GM12892 (cell line): ENCODE data around the gene TMTC2.

Experiments
- POLR2AphosphoS5 ChIP-seq: IDR thresholded peaks from 2 replicates; pipeline ENCODE4 v1.6.1; 2011; ENCODE audit warnings: low read depth, low read length, control low read depth
- TAF1 ChIP-seq: IDR thresholded peaks from 2 replicates; pipeline ENCODE4 v1.6.1; 2011; ENCODE audit warnings: low read depth, mild to moderate bottlenecking, control low read depth, low read length, borderline replicate concordance

DNA sequence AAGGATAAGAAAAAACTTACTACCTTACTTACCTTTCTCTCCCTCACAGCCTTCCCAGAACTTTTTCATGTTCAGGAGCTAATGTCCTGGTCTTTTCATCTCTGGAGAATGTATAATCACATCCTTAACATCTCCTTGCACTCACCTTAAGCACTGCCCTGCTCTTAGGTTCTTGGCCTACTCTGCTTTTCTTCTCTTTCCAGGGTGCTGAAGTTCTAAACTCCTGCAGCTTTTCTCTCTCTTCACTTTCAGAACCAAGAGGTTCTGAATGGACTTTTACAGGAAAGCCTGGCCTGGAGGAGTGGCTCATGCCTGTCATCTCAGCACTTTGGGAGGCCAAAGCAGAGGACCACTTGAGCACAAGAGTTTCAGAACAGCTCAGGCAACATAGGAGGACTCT, 101.9 kb downstream of the TMTC2 start:
- TF ChIP-seq TAF1 (no peak), POLR2AphosphoS5 (no peak)
